ENCODE data around the gene LTO1. TPM values are rescaled to one million over a fixed set of nuclear protein-coding genes. Genes with fewer than 3 reads are reported as not detected.

Gene LTO1
- total and polyA plus RNA-seq, 2 of the 13 experiments (the other 11 are each of a cell fraction or from before 2014, with no cell fraction given) = 11.8 to 15.0 TPM

DNA sequence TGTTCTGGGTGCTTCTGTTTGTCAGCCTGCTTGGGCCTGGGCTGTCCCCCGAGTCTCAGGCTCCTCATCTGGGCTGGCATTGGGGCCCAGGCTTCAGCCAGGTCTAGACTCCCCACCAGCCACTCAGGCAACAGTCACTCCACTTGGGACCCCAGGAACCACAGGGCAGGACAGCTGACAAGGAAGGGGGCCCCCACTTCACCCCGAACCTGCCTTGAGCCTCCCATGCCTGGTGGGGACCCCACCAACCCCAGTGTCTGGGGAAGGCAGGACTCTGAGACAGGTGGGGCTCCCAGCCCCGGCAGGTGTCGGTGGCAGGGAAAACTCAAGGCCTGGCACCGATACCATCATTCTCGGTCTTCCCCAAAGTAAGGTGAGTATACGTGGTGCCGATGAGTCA lies 11.7 kb upstream of the LTO1 start:
- ATAC-seq = no peak
- Histone ChIP-seq H3K9me3 (ENCODE audit: low read length) (no peaks in the 10 kb centered on the region), H2AFZ (ENCODE audit: low read length) (no peak overlapping the region), H3K79me2 (ENCODE audit: insufficient read depth, low read length) (no peaks in the 10 kb centered on the region), H3K4me3 (replicated peaks in 1 of 3; ENCODE audit: insufficient read depth in 1 of 3, low read depth in 2 of 3, low read length in 3 of 3) (no peak overlapping the region), H3K4me1 (ENCODE audit: insufficient read depth, low read length) (peaks cover 69% of the 10 kb centered on the region), H3K27me3 (ENCODE audit: control insufficient read depth in 1 of 2, insufficient read depth in 2 of 2, low read length in 2 of 2) (peaks cover 0 to 5% of the 10 kb centered on the region in 2 experiments; a peak in 2 of 5 replicates), H3K4me2 (ENCODE audit: low read depth, low read length) (no peak overlapping the region), H3K36me3 (replicated peaks in 1 of 2; ENCODE audit: control insufficient read depth in 1 of 2, insufficient read depth in 2 of 2, low read length in 2 of 2) (no peaks in the 10 kb centered on the region), H3K9ac (ENCODE audit: insufficient read depth, low read depth, low read length) (no peak overlapping the region), H4K20me1 (ENCODE audit: insufficient read depth, low read length) (no peaks in the 10 kb centered on the region), H3K27ac (ENCODE audit: extremely low read length, insufficient read depth, low read length) (no peak overlapping the region)
- no TSS peak for BruUV-seq (replicated peaks)
- TF ChIP-seq NCOA1 (CRISPR knock-in tag; IDR thresholded peaks at IDR 0.05) (no peak), MAZ (IDR thresholded peaks at IDR 0.05; ENCODE audit: borderline replicate concordance, low read depth, low read length) (no peak), MAZ (CRISPR knock-in tag; IDR thresholded peaks at IDR 0.05; ENCODE audit: low read depth) (no peak), RXRB (CRISPR knock-in tag; IDR thresholded peaks at IDR 0.05; ENCODE audit: borderline replicate concordance) (no peak), ZNF780A (CRISPR knock-in tag; IDR thresholded peaks at IDR 0.05) (no peak), CHD4 (IDR thresholded peaks at IDR 0.05; ENCODE audit: borderline replicate concordance, low read length) (no peak), HOXA9 (CRISPR knock-in tag; IDR thresholded peaks at IDR 0.05; ENCODE audit: borderline replicate concordance) (no peak), SMYD3 (CRISPR knock-in tag; IDR thresholded peaks at IDR 0.05) (no peak), TARDBP (CRISPR knock-in tag; IDR thresholded peaks at IDR 0.05) (no peak), YEATS4 (CRISPR knock-in tag; IDR thresholded peaks at IDR 0.05; ENCODE audit: borderline replicate concordance) (no peak), IRX3 (CRISPR knock-in tag; IDR thresholded peaks at IDR 0.05; ENCODE audit: borderline replicate concordance, low read depth) (no peak)
- TF ChIP-seq, protein P1, sequence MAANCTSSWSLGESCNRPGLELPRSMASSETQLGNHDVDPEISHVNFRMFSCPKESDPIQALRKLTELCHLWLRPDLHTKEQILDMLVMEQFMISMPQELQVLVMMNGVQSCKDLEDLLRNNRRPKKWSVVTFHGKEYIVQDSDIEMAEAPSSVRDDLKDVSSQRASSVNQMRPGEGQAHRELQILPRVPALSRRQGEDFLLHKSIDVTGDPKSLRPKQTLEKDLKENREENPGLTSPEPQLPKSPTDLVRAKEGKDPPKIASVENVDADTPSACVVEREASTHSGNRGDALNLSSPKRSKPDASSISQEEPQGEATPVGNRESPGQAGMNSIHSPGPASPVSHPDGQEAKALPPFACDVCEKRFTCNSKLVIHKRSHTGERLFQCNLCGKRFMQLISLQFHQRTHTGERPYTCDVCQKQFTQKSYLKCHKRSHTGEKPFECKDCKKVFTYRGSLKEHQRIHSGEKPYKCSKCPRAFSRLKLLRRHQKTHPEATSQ (CRISPR knock-in tag; IDR thresholded peaks at IDR 0.05; ENCODE audit: borderline replicate concordance) = no peak
- TF ChIP-seq, protein P2, sequence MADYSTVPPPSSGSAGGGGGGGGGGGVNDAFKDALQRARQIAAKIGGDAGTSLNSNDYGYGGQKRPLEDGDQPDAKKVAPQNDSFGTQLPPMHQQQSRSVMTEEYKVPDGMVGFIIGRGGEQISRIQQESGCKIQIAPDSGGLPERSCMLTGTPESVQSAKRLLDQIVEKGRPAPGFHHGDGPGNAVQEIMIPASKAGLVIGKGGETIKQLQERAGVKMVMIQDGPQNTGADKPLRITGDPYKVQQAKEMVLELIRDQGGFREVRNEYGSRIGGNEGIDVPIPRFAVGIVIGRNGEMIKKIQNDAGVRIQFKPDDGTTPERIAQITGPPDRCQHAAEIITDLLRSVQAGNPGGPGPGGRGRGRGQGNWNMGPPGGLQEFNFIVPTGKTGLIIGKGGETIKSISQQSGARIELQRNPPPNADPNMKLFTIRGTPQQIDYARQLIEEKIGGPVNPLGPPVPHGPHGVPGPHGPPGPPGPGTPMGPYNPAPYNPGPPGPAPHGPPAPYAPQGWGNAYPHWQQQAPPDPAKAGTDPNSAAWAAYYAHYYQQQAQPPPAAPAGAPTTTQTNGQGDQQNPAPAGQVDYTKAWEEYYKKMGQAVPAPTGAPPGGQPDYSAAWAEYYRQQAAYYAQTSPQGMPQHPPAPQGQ (CRISPR knock-in tag; IDR thresholded peaks at IDR 0.05; ENCODE audit: borderline replicate concordance) = no peak
- no peak for FAIRE-seq
- no peak for DNase-seq (ENCODE audit: low spot score)
- intact Hi-C loops (cut with micrococcal nuclease; ENCODE audit: unreplicated experiment) = loop anchor here (1.0 to 5.0 kb wide), 3 partner anchors 22 to 201 kb away; no protein-coding TSS in a partner anchor
- in situ Hi-C loops (cut with HindIII; ENCODE audit: extremely low pct_ligation_motif_present, low pct_unique_long_range_greater_than_20kb) = loop anchor here (5.0 kb wide), 2 partner anchors 115 to 200 kb away; no protein-coding TSS in a partner anchor
- ChIA-PET POLR2A (interaction anchor here (0.8 kb wide), 1 partner anchor 11 kb away, joined by 3 read pairs; the partner anchor contains the start of gene LTO1), CTCF (ENCODE audit: low intra/inter-chr PET ratio, low total read pairs) (interaction anchor here (3.1 to 3.4 kb wide), 2 partner anchors 115 to 201 kb away, joined by 18 to 20 read pairs; no protein-coding TSS in a partner anchor)
- 90% methylated on average over 6 of the region's 8 CpGs for WGBS (ENCODE audit: low lambda C conversion rate)

All from HepG2 (cell line).